K562 (cell line): ENCODE measurements around the gene CCDC152. TPM values are rescaled to one million over a fixed set of nuclear protein-coding genes. Genes with fewer than 3 reads are reported as not detected.

Source experiments
- ATAC-seq: fragments of 200-7000 bp; cut with Tn5 transposase; 3 replicates; pipeline ENCODE4 v1.9.1; 2020; ENCODE audit warnings: moderate library complexity
- BruUV-seq: library from RNA; stranded (reverse); fragments of 400-500 nt; replicated peaks from 2 replicates; lab custom pipeline; 2021; lab: Mats Ljungman, UMichigan
- CTCF ChIA-PET: fragments of 300-600 bp; formaldehyde crosslinking; extraction: SDS; loops from one replicate; lab custom pipeline; 2021; ENCODE audit warnings: low intra/inter-chr PET ratio; lab: Yijun Ruan, JAX
- POLR2A ChIA-PET: fragments of 300-600, 350-650 bp; sonication (Branson Sonifier 250); formaldehyde crosslinking; extraction: SDS; loops from one replicate; lab custom pipeline; 2021; ENCODE audit warnings: antibody characterized with exemption, inconsistent platforms; lab: Yijun Ruan, JAX
- DNase-seq, 4 experiments: peaks; one replicate each; pipeline versions ENCODE4 v3.0.0 to v3.0.0-alpha.2; 2011 to 2018; ENCODE audit warnings: low spot score in 3 of 4, mixed read lengths in 3 of 4; ENCODE audit errors: extremely low read depth in 1 of 4
- FAIRE-seq: peaks from 2 replicates; lab custom pipeline; 2011; peaks lifted over from hg19 to GRCh38; lab: Jason Lieb, UNC
- H2AFZ ChIP-seq: 2 replicates; pipeline ENCODE4 v1.6.0; 2011; ENCODE audit warnings: low read depth, low read length, control low read depth, inconsistent platforms
- H3K27ac ChIP-seq: fragments of 200-600 bp; 3 replicates; pipeline ENCODE4 v1.8.0; 2011; ENCODE audit warnings: low read depth, mild to moderate bottlenecking, control low read depth, inconsistent platforms, low read length, moderate library complexity, mixed read lengths; ENCODE audit errors: extremely low read depth
- H3K27me3 ChIP-seq, 2 experiments: fragments of 300-600 bp in 1 of 2; 2 replicates in 1 of 2; 3 replicates in 1 of 2; pipeline versions ENCODE4 v1.6.0 to v1.8.0; 2011; ENCODE audit warnings: inconsistent platforms in 2 of 2, low read length in 2 of 2, mild to moderate bottlenecking in 1 of 2, mixed read lengths in 1 of 2, moderate library complexity in 1 of 2; ENCODE audit not compliant: control insufficient read depth in 2 of 2, insufficient read depth in 2 of 2
- H3K36me3 ChIP-seq: fragments of 300-600 bp; 3 replicates; pipeline ENCODE4 v1.8.0; 2011; ENCODE audit warnings: mild to moderate bottlenecking, low read length, inconsistent platforms; ENCODE audit not compliant: control insufficient read depth, insufficient read depth
- H3K4me1 ChIP-seq, 2 experiments: fragments of 200-600 bp in 1 of 2; replicated peaks in 1 of 2; 2 replicates in 1 of 2; 3 replicates in 1 of 2; pipeline versions ENCODE4 v1.5.1 to v1.8.0; 2011; ENCODE audit warnings: inconsistent platforms in 2 of 2, low read length in 2 of 2, mild to moderate bottlenecking in 1 of 2, mixed read lengths in 1 of 2, moderate library complexity in 1 of 2; ENCODE audit not compliant: control insufficient read depth in 2 of 2, insufficient read depth in 2 of 2
- H3K4me2 ChIP-seq: 2 replicates; pipeline ENCODE4 v1.6.1; 2011; ENCODE audit warnings: low read length, control low read depth, inconsistent platforms, mixed read lengths; ENCODE audit not compliant: insufficient read depth
- H3K4me3 ChIP-seq: fragments of 200-600 bp; sonication (generic), shearing (Covaris generic); 2 replicates; pipeline ENCODE4 v1.5.1; 2016; ENCODE audit warnings: control low read depth, inconsistent platforms
- H3K79me2 ChIP-seq: fragments of 200-600 bp; 3 replicates; pipeline ENCODE4 v1.8.0; 2011; ENCODE audit warnings: low read length, inconsistent platforms; ENCODE audit not compliant: control insufficient read depth, insufficient read depth
- H3K9ac ChIP-seq, 2 experiments: 2 replicates each; pipeline versions ENCODE4 v1.6.0 to v1.6.1; 2011; ENCODE audit warnings: low read depth in 2 of 2, low read length in 2 of 2, control low read depth in 1 of 2, inconsistent platforms in 1 of 2, mild to moderate bottlenecking in 1 of 2, mixed read lengths in 1 of 2; ENCODE audit not compliant: insufficient read depth in 1 of 2
- H3K9me1 ChIP-seq: one replicate; pipeline ENCODE4 v1.6.0; 2011; ENCODE audit warnings: inconsistent platforms, mild to moderate bottlenecking, low read length, moderate library complexity; ENCODE audit not compliant: control insufficient read depth, insufficient read depth
- H3K9me3 ChIP-seq: replicated peaks from 2 replicates; pipeline ENCODE4 v1.5.1; 2011; ENCODE audit warnings: low read depth, low read length, inconsistent platforms; ENCODE audit not compliant: control insufficient read depth, insufficient read depth
- H4K20me1 ChIP-seq: replicated peaks from 2 replicates; pipeline ENCODE4 v1.6.1; 2011; ENCODE audit warnings: low read length, inconsistent platforms, mixed read lengths; ENCODE audit not compliant: control insufficient read depth, insufficient read depth
- ATF3 ChIP-seq, 2 experiments: fragments of 450-650 bp in 1 of 2; sonication (generic) in 1 of 2; formaldehyde crosslinking in 1 of 2; IDR thresholded peaks in 1 of 2; conservative IDR thresholded peaks in 1 of 2; 2 replicates each; pipeline versions ENCODE4 v1.6.1 to v1.8.1; 2016 to 2023; ENCODE audit warnings: mild to moderate bottlenecking in 2 of 2, moderate library complexity in 2 of 2, inconsistent platforms in 1 of 2, missing genetic modification reagents in 1 of 2
- C11orf30 ChIP-seq: fragments of 450-650 bp; IDR thresholded peaks from 2 replicates; pipeline ENCODE4 v1.6.1; 2016; ENCODE audit warnings: low read depth, mild to moderate bottlenecking
- CBFA2T3 ChIP-seq: fragments of 450-650 bp; IDR thresholded peaks from 2 replicates; pipeline ENCODE4 v1.6.1; 2017
- CREBBP ChIP-seq: IDR thresholded peaks from one replicate; pipeline ENCODE4 v1.6.1; 2012; ENCODE audit warnings: low read depth, mild to moderate bottlenecking, control low read depth, inconsistent platforms, low read length
- MAFG ChIP-seq: fragments of 450-650 bp; conservative IDR thresholded peaks from 2 replicates; pipeline ENCODE4 v1.6.1; 2016; ENCODE audit warnings: missing genetic modification characterization, missing compliant biosample characterization
- MEF2D ChIP-seq: conservative IDR thresholded peaks from 2 replicates; pipeline ENCODE4 v1.6.1; 2016; ENCODE audit warnings: low read depth, missing genetic modification characterization, missing compliant biosample characterization
- TAF9B ChIP-seq: fragments of 450-650 bp; IDR thresholded peaks from 2 replicates; pipeline ENCODE4 v1.6.1; 2018; ENCODE audit warnings: mild to moderate bottlenecking; ENCODE audit not compliant: partially characterized antibody
- TCFL5 ChIP-seq: fragments of 250-450 bp; sonication (Bioruptor Pico); conservative IDR thresholded peaks from 2 replicates; pipeline ENCODE4 v1.6.1; 2021; ENCODE audit warnings: mild to moderate bottlenecking, moderate library complexity, matching md5 sums
- ZNF316 ChIP-seq: fragments of 450-650 bp; IDR thresholded peaks from 2 replicates; pipeline ENCODE4 v1.6.1; 2016
- ZNF583 ChIP-seq: fragments of 250-450 bp; sonication (Bioruptor Pico); IDR thresholded peaks from 2 replicates; pipeline ENCODE4 v1.4.0; 2020
- WGBS: fragments of 100-300 bp; shearing (Covaris generic); methylation state at CpG from one replicate; pipeline ENCODE4 v1.1.6; 2016; ENCODE audit warnings: low coverage, mixed read lengths; ENCODE audit not compliant: insufficient coverage; ENCODE audit errors: missing lambda C conversion rate; 5-methylcytosine and 5-hydroxymethylcytosine counted together
- in situ Hi-C: fragments of 300-500 bp; cut with MboI; formaldehyde crosslinking; loops from 4 replicates; pipeline ENCODE4 v1.15.0; 2018; ENCODE audit warnings: inconsistent platforms, mixed read lengths
- intact Hi-C: fragments of 100-400 bp; cut with micrococcal nuclease; formaldehyde crosslinking; loops from 2 replicates; pipeline ENCODE4 v1.14.2; 2022
- polyA plus RNA-seq, 8 experiments: library from polyadenylated mRNA; depleted of rRNA in 4 of 8; stranded (reverse) in 5 of 8; unstranded in 3 of 8; fragments of >200 nt; fragmentation: Nextera tagmentation in 2 of 8; fragmentation: Illumina TruSeq in 1 of 8; extraction: Ambion mirVana in 2 of 8; extraction: Trizol in 1 of 8; gene quantifications; 2 replicates each; pipeline versions ENCODE4 v1.2.1 to v1.2.3, GENCODE V29; 2011 to 2014; ENCODE audit warnings: inconsistent platforms in 1 of 8, missing spikeins in 1 of 8
- total RNA-seq, 7 experiments: library from RNA; depleted of rRNA in 6 of 7; stranded (reverse); fragments of >200 nt in 6 of 7; fragmentation: Illumina TruSeq in 2 of 7; extraction: Trizol in 2 of 7; gene quantifications; 2 replicates each; pipeline versions ENCODE4 v1.2.1 to v1.2.3, GENCODE V29; 2011 to 2021; ENCODE audit warnings: low replicate concordance in 1 of 7

Gene CCDC152
- total and polyA plus RNA-seq, 9 of the 15 experiments (the other 6 are each of a cell fraction or from before 2014, with no cell fraction given), result 2.5 to 11.6 (median 5.1) TPM

GRCh38 chr5:42770003-42770402 lies 13.4 kb downstream of the CCDC152 start:
- ChIA-PET POLR2A (no interaction called here), CTCF (no interaction called here)
- Histone ChIP-seq H3K4me1 (no peaks in the 10 kb centered on the region), H3K9me3 (no peaks in the 10 kb centered on the region), H4K20me1 (no peaks in the 10 kb centered on the region), H3K79me2 (no peaks in the 10 kb centered on the region), H3K9ac (no peak overlapping the region)
- DNase-seq, result no peak
- intact Hi-C loops, result no loop called here
- TF ChIP-seq CREBBP (no peak), CBFA2T3 (no peak), ZNF583 (CRISPR knock-in tag) (peak; percentile 95)
- TF ChIP-seq, all 486 proteins: peak for 1
- BruUV-seq, result no TSS peak
- Histone ChIP-seq H3K4me2 (no peak overlapping the region), H3K4me3 (no peak overlapping the region), H2AFZ (no peak overlapping the region), H3K27ac (no peak overlapping the region), H3K27me3 (no peaks in the 10 kb centered on the region), H3K36me3 (no peaks in the 10 kb centered on the region), H3K9me1 (no peaks in the 10 kb centered on the region)
- FAIRE-seq (no peak), ATAC-seq (no peak)
- in situ Hi-C loops, result loop anchor here (25.0 kb wide), 1 partner anchor 908 kb away; the partner anchor contains the start of gene OXCT1

GRCh38 chr5:42772265-42772993 lies 15.8 kb downstream of the CCDC152 start:
- intact Hi-C loops, result no loop called here
- Histone ChIP-seq H3K27me3 (no peaks in the 10 kb centered on the region), H3K9ac (no peak overlapping the region), H4K20me1 (no peaks in the 10 kb centered on the region), H3K9me1 (no peaks in the 10 kb centered on the region), H3K4me3 (no peak overlapping the region), H3K9me3 (no peaks in the 10 kb centered on the region), H3K36me3 (no peaks in the 10 kb centered on the region), H2AFZ (no peak overlapping the region), H3K27ac (no peak overlapping the region), H3K79me2 (no peaks in the 10 kb centered on the region), H3K4me1 (no peaks in the 10 kb centered on the region), H3K4me2 (no peak overlapping the region)
- in situ Hi-C loops, result loop anchor here (25.0 kb wide), 1 partner anchor 910 kb away; the partner anchor contains the start of gene OXCT1
- WGBS, result 43% methylated on average over 13 of the region's 13 CpGs
- CTCF ChIA-PET, result no interaction called here
- no TSS peak for BruUV-seq
- DNase-seq (no peak), FAIRE-seq (no peak), ATAC-seq (no peak)
- POLR2A ChIA-PET, result no interaction called here
- TF ChIP-seq MEF2D (no peak), ZNF316 (peak; percentile 61), TAF9B (no peak), TCFL5 (CRISPR knock-in tag) (no peak), MAFG (peak; percentile 59), C11orf30 (peak; percentile 24; the same call in 1 of the 2 replicates), ATF3 (IDR thresholded peaks at IDR 0.05) (0 out of 2 replicates have a peak, but pooled peaks have one; percentile 28), ATF3 (CRISPR knock-in tag; conservative IDR thresholded peaks at IDR 0.05) (no peak)
